ENCODE data around the gene SELENON.

The SELENON gene

DNA sequence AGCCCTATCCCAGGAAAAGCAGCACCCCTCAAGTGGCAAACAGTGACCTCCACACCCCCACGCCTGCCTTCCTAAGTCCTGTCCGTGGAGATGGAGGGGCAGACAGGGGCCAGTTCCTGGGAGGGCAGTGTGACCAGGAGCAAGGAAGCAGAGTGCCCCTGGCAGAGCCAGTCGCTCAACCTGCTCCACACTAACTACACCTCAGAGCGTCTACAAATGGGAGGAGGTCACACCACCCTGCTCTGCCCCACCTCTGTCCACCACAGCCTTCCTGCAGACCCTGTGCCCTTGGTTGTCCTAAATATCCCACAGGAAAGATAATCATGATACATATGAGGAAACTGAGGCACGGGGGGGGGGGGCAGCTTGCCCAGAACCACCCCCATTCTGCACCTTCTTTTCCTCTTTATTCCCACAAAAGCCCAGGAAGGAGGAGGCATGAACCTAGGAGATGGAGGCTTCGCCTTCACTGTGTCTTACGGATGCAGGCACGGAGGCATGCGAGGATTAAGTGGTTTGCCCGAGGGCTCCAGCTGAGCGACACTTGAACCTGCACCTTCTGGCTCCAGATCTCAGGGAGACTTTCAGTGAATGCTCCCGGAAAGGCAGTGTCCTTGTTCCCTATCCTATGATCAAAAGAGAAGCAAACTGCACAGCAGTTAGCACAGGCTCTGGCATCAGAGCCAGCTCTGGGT lies 42.7 kb upstream of the SELENON start:
- no peak overlapping the region for H3K4me3 ChIP-seq (replicated peaks; ENCODE audit: low read depth, low read length)
- DNase-seq (ENCODE audit: extremely low read depth, insufficient read length) = no peak
- H3K36me3 ChIP-seq (ENCODE audit: control insufficient read depth, insufficient read depth, low read length) = no peaks in the 10 kb centered on the region
- TF ChIP-seq, protein P1, sequence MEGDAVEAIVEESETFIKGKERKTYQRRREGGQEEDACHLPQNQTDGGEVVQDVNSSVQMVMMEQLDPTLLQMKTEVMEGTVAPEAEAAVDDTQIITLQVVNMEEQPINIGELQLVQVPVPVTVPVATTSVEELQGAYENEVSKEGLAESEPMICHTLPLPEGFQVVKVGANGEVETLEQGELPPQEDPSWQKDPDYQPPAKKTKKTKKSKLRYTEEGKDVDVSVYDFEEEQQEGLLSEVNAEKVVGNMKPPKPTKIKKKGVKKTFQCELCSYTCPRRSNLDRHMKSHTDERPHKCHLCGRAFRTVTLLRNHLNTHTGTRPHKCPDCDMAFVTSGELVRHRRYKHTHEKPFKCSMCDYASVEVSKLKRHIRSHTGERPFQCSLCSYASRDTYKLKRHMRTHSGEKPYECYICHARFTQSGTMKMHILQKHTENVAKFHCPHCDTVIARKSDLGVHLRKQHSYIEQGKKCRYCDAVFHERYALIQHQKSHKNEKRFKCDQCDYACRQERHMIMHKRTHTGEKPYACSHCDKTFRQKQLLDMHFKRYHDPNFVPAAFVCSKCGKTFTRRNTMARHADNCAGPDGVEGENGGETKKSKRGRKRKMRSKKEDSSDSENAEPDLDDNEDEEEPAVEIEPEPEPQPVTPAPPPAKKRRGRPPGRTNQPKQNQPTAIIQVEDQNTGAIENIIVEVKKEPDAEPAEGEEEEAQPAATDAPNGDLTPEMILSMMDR (IDR thresholded peaks at IDR 0.05; ENCODE audit: insufficient read depth, low read length, poor library complexity, severe bottlenecking) = no peak
- H3K27me3 ChIP-seq (replicated peaks; ENCODE audit: control insufficient read depth, insufficient read depth, low read length) = peaks cover 3% of the 10 kb centered on the region

DNA sequence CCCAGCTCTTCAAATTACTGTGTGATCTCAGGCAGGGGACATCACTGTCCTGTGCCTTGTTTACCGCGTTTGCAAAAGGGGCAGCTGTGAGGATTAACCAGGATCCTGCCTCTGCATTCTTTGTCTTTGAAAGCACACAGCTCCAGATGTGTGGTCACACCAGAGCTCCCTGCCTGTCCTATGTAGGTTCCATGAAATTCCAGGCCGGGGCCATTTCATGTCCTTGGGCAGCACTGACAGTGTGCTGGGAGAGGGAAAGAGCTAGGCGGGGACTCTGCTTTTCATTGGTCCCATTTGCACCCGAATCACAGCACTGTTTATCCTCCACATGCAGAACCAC lies 42.2 kb upstream of the SELENON start:
- TF ChIP-seq, protein P1 (IDR thresholded peaks at IDR 0.05; ENCODE audit: insufficient read depth, low read length, poor library complexity, severe bottlenecking) = no peak
- Histone ChIP-seq H3K27me3 (replicated peaks; ENCODE audit: control insufficient read depth, insufficient read depth, low read length) (peaks cover 3% of the 10 kb centered on the region), H3K36me3 (ENCODE audit: control insufficient read depth, insufficient read depth, low read length) (no peaks in the 10 kb centered on the region), H3K4me3 (replicated peaks; ENCODE audit: low read depth, low read length) (no peak overlapping the region)
- no peak for DNase-seq (ENCODE audit: extremely low read depth, insufficient read length)

DNA sequence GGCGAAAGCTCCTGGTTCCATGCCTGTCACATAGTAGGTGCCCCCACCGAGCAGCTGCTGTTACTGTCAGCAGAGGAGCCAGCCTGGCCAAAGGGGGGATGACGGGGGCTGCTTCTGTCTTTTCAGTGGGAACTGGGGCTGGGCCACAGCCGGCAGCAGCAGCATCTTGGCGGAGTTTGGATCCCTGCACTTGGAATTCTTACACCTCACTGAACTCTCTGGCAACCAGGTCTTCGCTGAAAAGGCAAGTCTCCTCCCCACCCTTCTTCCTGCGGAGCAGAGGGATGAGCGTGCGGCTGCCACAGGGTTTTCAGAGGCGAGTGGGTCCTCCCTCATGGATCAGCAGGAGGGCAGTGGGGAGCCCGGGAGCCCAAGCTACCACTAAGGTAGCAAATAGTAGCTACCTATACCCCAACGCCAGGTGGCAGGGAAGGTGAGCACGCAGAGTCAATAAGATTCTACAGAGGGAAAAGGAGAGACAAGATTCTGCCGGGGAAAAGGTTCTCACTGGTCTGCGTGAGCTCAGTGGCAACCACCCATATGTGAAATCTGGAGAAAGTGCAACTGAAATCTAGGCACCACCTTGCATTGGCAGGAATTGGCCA lies 41.4 kb upstream of the SELENON start:
- DNase-seq (ENCODE audit: extremely low read depth, insufficient read length) = no peak
- TF ChIP-seq, protein P1 (IDR thresholded peaks at IDR 0.05; ENCODE audit: insufficient read depth, low read length, poor library complexity, severe bottlenecking) = no peak

DNA sequence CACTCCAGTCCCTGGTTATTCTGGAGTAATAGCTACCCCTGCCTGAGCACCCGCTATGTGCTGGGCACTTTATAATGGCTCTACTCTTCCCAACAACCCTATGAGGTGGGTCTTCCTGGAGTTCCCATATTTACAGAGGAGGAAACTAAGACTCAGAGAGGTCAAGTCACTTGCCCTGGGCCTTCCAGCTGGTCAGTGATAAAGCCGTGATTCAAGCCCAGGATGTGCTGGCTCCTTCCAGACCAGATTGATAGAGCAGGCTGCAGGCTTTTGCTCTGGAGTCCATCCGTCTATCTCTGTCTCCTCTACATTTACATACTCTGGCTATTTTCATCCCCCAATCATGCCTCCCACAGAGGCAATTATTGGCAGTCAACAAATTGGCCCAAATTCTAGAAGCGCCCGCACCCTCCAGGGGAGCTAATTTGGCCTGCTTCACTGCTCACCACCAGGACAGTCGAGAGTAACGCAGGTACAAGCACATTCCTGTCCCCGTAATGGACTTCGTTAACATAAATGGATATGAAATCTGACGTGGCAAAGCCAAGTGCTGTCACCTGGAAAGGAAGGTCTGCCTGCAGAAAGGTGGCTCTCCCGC lies 39.8 kb upstream of the SELENON start:
- Histone ChIP-seq H3K4me3 (replicated peaks; ENCODE audit: low read depth, low read length) (no peak overlapping the region), H3K27me3 (replicated peaks; ENCODE audit: control insufficient read depth, insufficient read depth, low read length) (peaks cover 3% of the 10 kb centered on the region), H3K36me3 (ENCODE audit: control insufficient read depth, insufficient read depth, low read length) (no peaks in the 10 kb centered on the region)
- TF ChIP-seq, protein P1 (IDR thresholded peaks at IDR 0.05; ENCODE audit: insufficient read depth, low read length, poor library complexity, severe bottlenecking) = no peak
- DNase-seq (ENCODE audit: extremely low read depth, insufficient read length) = no peak

More for the DNA sequence above, 41.4 kb upstream of the SELENON start:
- Histone ChIP-seq H3K4me3 (replicated peaks; ENCODE audit: low read depth, low read length) (no peak overlapping the region), H3K27me3 (replicated peaks; ENCODE audit: control insufficient read depth, insufficient read depth, low read length) (peaks cover 3% of the 10 kb centered on the region), H3K36me3 (ENCODE audit: control insufficient read depth, insufficient read depth, low read length) (no peaks in the 10 kb centered on the region)

DNA sequence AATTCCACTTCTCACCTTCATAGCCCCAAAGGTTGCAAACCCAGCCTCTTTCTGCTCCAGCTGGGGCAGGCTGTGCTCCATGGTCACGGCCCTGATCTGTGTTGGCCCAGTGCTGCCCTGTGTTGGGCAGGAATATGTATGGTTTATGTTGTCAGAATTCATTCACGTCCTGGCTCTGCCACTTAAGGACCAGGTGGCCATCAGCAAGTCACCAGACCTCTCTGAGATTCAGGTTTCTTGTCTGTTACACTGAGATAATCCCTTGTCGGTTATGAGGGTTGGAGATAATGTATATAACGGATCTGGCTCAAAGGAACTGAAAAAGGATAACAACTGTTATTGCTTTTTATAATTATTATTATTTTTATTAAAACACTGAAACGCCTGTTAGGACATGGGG lies 39.1 kb upstream of the SELENON start:
- TF ChIP-seq, protein P1 (IDR thresholded peaks at IDR 0.05; ENCODE audit: insufficient read depth, low read length, poor library complexity, severe bottlenecking) = no peak
- no peak overlapping the region for H3K4me3 ChIP-seq (replicated peaks; ENCODE audit: low read depth, low read length)
- H3K27me3 ChIP-seq (replicated peaks; ENCODE audit: control insufficient read depth, insufficient read depth, low read length) = peaks cover 3% of the 10 kb centered on the region
- H3K36me3 ChIP-seq (ENCODE audit: control insufficient read depth, insufficient read depth, low read length) = no peaks in the 10 kb centered on the region
- no peak for DNase-seq (ENCODE audit: extremely low read depth, insufficient read length)

Data from GM06990 (cell line).